GM23338 (cell line): ENCODE results near the gene CCDC157. TPM values are rescaled to one million over a fixed set of nuclear protein-coding genes. Genes with fewer than 3 reads are reported as not detected.

Source experiments
- ATAC-seq: fragments of 200-7000 bp; cut with Tn5 transposase; 3 replicates; pipeline ENCODE4 v1.9.1; 2020
- DNase-seq: peaks from one replicate; pipeline ENCODE4 v3.0.0-alpha.2; 2015; ENCODE audit warnings: low spot score
- H2AFZ ChIP-seq: fragments of 200-600 bp; sonication (generic); 2 replicates; pipeline ENCODE4 v1.8.0; 2016; ENCODE audit warnings: antibody characterized with exemption, mild to moderate bottlenecking, moderate library complexity
- H3F3A ChIP-seq: fragments of 200-600 bp; sonication (generic); replicated peaks from 2 replicates; pipeline ENCODE4 v1.8.0; 2017; ENCODE audit warnings: antibody characterized with exemption, mixed run types, low read depth
- H3K27ac ChIP-seq: fragments of 200-600 bp; sonication (generic); 2 replicates; pipeline ENCODE4 v1.6.1; 2016; ENCODE audit warnings: low read depth
- H3K27me3 ChIP-seq: fragments of 200-600 bp; sonication (generic); 2 replicates; pipeline ENCODE4 v1.8.0; 2016; ENCODE audit warnings: mild to moderate bottlenecking, mixed run types, moderate library complexity; ENCODE audit not compliant: insufficient read depth
- H3K36me3 ChIP-seq: fragments of 200-600 bp; sonication (generic); 2 replicates; pipeline ENCODE4 v1.8.0; 2016; ENCODE audit warnings: mild to moderate bottlenecking; ENCODE audit not compliant: insufficient read depth
- H3K4me1 ChIP-seq: fragments of 200-600 bp; sonication (generic); 2 replicates; pipeline ENCODE4 v1.8.0; 2016; ENCODE audit warnings: mild to moderate bottlenecking, moderate library complexity; ENCODE audit not compliant: insufficient read depth
- H3K4me2 ChIP-seq: fragments of 200-600 bp; sonication (generic); 2 replicates; pipeline ENCODE4 v1.7.1; 2017; ENCODE audit warnings: mixed run types
- H3K4me3 ChIP-seq: fragments of 200-600 bp; sonication (generic); 2 replicates; pipeline ENCODE4 v1.6.1; 2016; ENCODE audit warnings: mixed run types
- H3K79me2 ChIP-seq: fragments of 200-600 bp; sonication (generic); replicated peaks from 2 replicates; pipeline ENCODE4 v1.8.0; 2017; ENCODE audit warnings: mild to moderate bottlenecking; ENCODE audit not compliant: insufficient read depth
- H3K9me2 ChIP-seq: fragments of 200-600 bp; sonication (generic); 2 replicates; pipeline ENCODE4 v1.8.0; 2017; ENCODE audit not compliant: insufficient read depth
- H4K20me1 ChIP-seq: fragments of 200-600 bp; sonication (generic); replicated peaks from 2 replicates; pipeline ENCODE4 v1.8.0; 2017; ENCODE audit warnings: mild to moderate bottlenecking; ENCODE audit not compliant: insufficient read depth
- H3K27ac Mint-ChIP-seq: 2 replicates; pipeline ENCODE4 v1.8.0; 2020; ENCODE audit warnings: inconsistent platforms, mild to moderate bottlenecking, moderate library complexity, mixed read lengths
- H3K27me3 Mint-ChIP-seq: 3 replicates; pipeline ENCODE4 v1.8.0; 2022; ENCODE audit warnings: low read depth, mild to moderate bottlenecking, moderate library complexity, mixed read lengths, inconsistent platforms; ENCODE audit not compliant: insufficient read depth, poor library complexity
- H3K36me3 Mint-ChIP-seq: 3 replicates; pipeline ENCODE4 v1.8.0; 2021; ENCODE audit warnings: low read depth, mild to moderate bottlenecking, inconsistent platforms, moderate library complexity, mixed read lengths
- H3K4me1 Mint-ChIP-seq: 3 replicates; pipeline ENCODE4 v1.8.0; 2020; ENCODE audit warnings: mild to moderate bottlenecking, inconsistent platforms, mixed read lengths
- H3K4me3 Mint-ChIP-seq: 3 replicates; pipeline ENCODE4 v1.8.0; 2021; ENCODE audit warnings: moderate library complexity, mild to moderate bottlenecking, inconsistent platforms, mixed read lengths
- H3K9me3 Mint-ChIP-seq: 3 replicates; pipeline ENCODE4 v1.8.0; 2020; ENCODE audit warnings: moderate library complexity, mild to moderate bottlenecking, inconsistent platforms, mixed read lengths
- CREB1 ChIP-seq: fragments of 250-450 bp; sonication (Bioruptor Pico); IDR thresholded peaks from 2 replicates; pipeline ENCODE4 v1.5.0; 2020; ENCODE audit warnings: low read depth, mild to moderate bottlenecking, moderate library complexity
- EZH2 ChIP-seq: fragments of 200-600 bp; sonication (generic); IDR thresholded peaks from one replicate; pipeline ENCODE4 v1.8.0; 2017; ENCODE audit warnings: antibody characterized with exemption, mild to moderate bottlenecking, low read depth; ENCODE audit not compliant: unreplicated experiment
- EZH2phosphoT487 ChIP-seq: fragments of 200-600 bp; sonication (generic); IDR thresholded peaks from one replicate; pipeline ENCODE4 v1.8.1; 2018; ENCODE audit warnings: antibody characterized with exemption; ENCODE audit not compliant: unreplicated experiment
- JUNB ChIP-seq: IDR thresholded peaks from one replicate; pipeline ENCODE4 v1.6.1; 2016; ENCODE audit warnings: antibody characterized with exemption; ENCODE audit not compliant: unreplicated experiment
- NANOG ChIP-seq: IDR thresholded peaks from 2 replicates; pipeline ENCODE4 v1.6.1; 2016; ENCODE audit warnings: antibody characterized with exemption, borderline replicate concordance
- POLR2AphosphoS5 ChIP-seq: IDR thresholded peaks from 2 replicates; pipeline ENCODE4 v1.6.1; 2016; ENCODE audit warnings: antibody characterized with exemption, low read depth
- STAT1 ChIP-seq: IDR thresholded peaks from one replicate; pipeline ENCODE4 v1.6.1; 2016; ENCODE audit warnings: antibody characterized with exemption; ENCODE audit not compliant: unreplicated experiment
- ZNF114 ChIP-seq: fragments of 250-450 bp; sonication (Bioruptor Pico); IDR thresholded peaks from 2 replicates; pipeline ENCODE4 v1.5.0; 2020; ENCODE audit warnings: mild to moderate bottlenecking, moderate library complexity
- ZNF331 ChIP-seq: fragments of 250-450 bp; sonication (Bioruptor Pico); IDR thresholded peaks from 2 replicates; pipeline ENCODE4 v1.5.0; 2020; ENCODE audit warnings: low read depth, mild to moderate bottlenecking, moderate library complexity
- polyA plus RNA-seq: library from polyadenylated mRNA; unstranded; fragments of >200 nt; fragmentation: Nextera tagmentation; extraction: Ambion mirVana; gene quantifications from 2 replicates; pipeline ENCODE4 v1.2.1, GENCODE V29; 2016
- total RNA-seq: library from RNA; depleted of rRNA; stranded (reverse); fragments of >200 nt; shearing (Covaris generic); gene quantifications from 2 replicates; pipeline ENCODE4 v1.2.3, GENCODE V29; 2014
- TF ChIP-seq, protein P1 (sequence below): fragments of 250-450 bp; sonication (Bioruptor Pico); IDR thresholded peaks from 2 replicates; pipeline ENCODE4 v1.5.0; 2020; ENCODE audit warnings: mild to moderate bottlenecking, moderate library complexity
- TF ChIP-seq, protein P2 (sequence below): IDR thresholded peaks from 2 replicates; pipeline ENCODE4 v1.6.1; 2016; ENCODE audit warnings: antibody characterized with exemption
- TF ChIP-seq, protein P3 (sequence below): IDR thresholded peaks from one replicate; pipeline ENCODE4 v1.6.1; 2018; ENCODE audit warnings: antibody characterized with exemption; ENCODE audit not compliant: unreplicated experiment
- TF ChIP-seq, protein P4 (sequence below), 2 experiments: fragments of 200-600 bp in 1 of 2; sonication (generic) in 1 of 2; conservative IDR thresholded peaks; 2 replicates each; pipeline versions ENCODE4 v1.5.1 to v1.6.1; 2016 to 2017; ENCODE audit warnings: antibody characterized with exemption in 2 of 2, low read depth in 2 of 2, mild to moderate bottlenecking in 2 of 2, moderate library complexity in 1 of 2

CCDC157 gene
- total and polyA plus RNA-seq, 2 experiments from 2014 or later: 3.8 to 7.9 TPM

DNA sequence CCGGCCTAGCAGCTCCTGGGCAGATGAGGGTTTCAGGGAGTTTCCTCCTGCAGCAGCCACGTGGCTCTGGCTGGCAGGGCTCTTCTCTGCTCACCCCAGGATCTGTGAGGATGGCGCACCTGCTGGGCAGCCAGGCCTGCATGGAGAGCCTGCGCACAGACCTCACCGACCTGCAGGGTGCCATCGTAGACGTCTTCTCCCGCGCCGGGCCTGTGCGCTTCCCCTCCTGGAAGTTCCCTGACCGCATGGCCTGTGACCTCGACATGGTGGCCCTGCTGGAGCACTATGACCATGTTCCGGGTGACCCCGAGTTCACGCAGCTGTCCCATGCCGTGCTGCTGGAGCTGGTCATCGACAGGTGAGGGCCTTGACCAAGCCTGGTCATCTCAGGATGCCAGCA lies 9.1 kb downstream of the CCDC157 start:
- peaks cover 6% of the 10 kb centered on the region; the same call in 2 of the 3 replicates for H3K36me3 Mint-ChIP-seq
- H3K27me3 ChIP-seq: no peaks in the 10 kb centered on the region
- TF ChIP-seq ZNF331 (CRISPR knock-in tag) (no peak), CREB1 (no peak), EZH2phosphoT487 (no peak), STAT1 (no peak), EZH2 (no peak), ZNF114 (no peak), JUNB (no peak), NANOG (no peak), POLR2AphosphoS5 (no peak)
- TF ChIP-seq, protein P1, sequence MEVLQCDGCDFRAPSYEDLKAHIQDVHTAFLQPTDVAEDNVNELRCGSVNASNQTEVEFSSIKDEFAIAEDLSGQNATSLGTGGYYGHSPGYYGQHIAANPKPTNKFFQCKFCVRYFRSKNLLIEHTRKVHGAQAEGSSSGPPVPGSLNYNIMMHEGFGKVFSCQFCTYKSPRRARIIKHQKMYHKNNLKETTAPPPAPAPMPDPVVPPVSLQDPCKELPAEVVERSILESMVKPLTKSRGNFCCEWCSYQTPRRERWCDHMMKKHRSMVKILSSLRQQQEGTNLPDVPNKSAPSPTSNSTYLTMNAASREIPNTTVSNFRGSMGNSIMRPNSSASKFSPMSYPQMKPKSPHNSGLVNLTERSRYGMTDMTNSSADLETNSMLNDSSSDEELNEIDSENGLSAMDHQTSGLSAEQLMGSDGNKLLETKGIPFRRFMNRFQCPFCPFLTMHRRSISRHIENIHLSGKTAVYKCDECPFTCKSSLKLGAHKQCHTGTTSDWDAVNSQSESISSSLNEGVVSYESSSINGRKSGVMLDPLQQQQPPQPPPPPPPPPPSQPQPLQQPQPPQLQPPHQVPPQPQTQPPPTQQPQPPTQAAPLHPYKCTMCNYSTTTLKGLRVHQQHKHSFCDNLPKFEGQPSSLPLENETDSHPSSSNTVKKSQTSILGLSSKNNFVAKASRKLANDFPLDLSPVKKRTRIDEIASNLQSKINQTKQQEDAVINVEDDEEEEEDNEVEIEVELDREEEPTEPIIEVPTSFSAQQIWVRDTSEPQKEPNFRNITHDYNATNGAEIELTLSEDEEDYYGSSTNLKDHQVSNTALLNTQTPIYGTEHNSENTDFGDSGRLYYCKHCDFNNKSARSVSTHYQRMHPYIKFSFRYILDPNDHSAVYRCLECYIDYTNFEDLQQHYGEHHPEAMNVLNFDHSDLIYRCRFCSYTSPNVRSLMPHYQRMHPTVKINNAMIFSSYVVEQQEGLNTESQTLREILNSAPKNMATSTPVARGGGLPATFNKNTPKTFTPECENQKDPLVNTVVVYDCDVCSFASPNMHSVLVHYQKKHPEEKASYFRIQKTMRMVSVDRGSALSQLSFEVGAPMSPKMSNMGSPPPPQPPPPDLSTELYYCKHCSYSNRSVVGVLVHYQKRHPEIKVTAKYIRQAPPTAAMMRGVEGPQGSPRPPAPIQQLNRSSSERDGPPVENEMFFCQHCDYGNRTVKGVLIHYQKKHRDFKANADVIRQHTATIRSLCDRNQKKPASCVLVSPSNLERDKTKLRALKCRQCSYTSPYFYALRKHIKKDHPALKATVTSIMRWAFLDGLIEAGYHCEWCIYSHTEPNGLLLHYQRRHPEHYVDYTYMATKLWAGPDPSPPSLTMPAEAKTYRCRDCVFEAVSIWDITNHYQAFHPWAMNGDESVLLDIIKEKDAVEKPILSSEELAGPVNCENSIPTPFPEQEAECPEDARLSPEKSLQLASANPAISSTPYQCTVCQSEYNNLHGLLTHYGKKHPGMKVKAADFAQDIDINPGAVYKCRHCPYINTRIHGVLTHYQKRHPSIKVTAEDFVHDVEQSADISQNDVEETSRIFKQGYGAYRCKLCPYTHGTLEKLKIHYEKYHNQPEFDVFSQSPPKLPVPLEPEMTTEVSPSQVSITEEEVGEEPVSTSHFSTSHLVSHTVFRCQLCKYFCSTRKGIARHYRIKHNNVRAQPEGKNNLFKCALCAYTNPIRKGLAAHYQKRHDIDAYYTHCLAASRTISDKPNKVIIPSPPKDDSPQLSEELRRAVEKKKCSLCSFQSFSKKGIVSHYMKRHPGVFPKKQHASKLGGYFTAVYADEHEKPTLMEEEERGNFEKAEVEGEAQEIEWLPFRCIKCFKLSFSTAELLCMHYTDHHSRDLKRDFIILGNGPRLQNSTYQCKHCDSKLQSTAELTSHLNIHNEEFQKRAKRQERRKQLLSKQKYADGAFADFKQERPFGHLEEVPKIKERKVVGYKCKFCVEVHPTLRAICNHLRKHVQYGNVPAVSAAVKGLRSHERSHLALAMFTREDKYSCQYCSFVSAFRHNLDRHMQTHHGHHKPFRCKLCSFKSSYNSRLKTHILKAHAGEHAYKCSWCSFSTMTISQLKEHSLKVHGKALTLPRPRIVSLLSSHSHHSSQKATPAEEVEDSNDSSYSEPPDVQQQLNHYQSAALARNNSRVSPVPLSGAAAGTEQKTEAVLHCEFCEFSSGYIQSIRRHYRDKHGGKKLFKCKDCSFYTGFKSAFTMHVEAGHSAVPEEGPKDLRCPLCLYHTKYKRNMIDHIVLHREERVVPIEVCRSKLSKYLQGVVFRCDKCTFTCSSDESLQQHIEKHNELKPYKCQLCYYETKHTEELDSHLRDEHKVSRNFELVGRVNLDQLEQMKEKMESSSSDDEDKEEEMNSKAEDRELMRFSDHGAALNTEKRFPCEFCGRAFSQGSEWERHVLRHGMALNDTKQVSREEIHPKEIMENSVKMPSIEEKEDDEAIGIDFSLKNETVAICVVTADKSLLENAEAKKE (CRISPR knock-in tag): no peak
- TF ChIP-seq, protein P2, sequence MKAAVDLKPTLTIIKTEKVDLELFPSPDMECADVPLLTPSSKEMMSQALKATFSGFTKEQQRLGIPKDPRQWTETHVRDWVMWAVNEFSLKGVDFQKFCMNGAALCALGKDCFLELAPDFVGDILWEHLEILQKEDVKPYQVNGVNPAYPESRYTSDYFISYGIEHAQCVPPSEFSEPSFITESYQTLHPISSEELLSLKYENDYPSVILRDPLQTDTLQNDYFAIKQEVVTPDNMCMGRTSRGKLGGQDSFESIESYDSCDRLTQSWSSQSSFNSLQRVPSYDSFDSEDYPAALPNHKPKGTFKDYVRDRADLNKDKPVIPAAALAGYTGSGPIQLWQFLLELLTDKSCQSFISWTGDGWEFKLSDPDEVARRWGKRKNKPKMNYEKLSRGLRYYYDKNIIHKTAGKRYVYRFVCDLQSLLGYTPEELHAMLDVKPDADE: no peak
- TF ChIP-seq, protein P3, sequence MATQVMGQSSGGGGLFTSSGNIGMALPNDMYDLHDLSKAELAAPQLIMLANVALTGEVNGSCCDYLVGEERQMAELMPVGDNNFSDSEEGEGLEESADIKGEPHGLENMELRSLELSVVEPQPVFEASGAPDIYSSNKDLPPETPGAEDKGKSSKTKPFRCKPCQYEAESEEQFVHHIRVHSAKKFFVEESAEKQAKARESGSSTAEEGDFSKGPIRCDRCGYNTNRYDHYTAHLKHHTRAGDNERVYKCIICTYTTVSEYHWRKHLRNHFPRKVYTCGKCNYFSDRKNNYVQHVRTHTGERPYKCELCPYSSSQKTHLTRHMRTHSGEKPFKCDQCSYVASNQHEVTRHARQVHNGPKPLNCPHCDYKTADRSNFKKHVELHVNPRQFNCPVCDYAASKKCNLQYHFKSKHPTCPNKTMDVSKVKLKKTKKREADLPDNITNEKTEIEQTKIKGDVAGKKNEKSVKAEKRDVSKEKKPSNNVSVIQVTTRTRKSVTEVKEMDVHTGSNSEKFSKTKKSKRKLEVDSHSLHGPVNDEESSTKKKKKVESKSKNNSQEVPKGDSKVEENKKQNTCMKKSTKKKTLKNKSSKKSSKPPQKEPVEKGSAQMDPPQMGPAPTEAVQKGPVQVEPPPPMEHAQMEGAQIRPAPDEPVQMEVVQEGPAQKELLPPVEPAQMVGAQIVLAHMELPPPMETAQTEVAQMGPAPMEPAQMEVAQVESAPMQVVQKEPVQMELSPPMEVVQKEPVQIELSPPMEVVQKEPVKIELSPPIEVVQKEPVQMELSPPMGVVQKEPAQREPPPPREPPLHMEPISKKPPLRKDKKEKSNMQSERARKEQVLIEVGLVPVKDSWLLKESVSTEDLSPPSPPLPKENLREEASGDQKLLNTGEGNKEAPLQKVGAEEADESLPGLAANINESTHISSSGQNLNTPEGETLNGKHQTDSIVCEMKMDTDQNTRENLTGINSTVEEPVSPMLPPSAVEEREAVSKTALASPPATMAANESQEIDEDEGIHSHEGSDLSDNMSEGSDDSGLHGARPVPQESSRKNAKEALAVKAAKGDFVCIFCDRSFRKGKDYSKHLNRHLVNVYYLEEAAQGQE: no peak
- TF ChIP-seq, protein P4, sequence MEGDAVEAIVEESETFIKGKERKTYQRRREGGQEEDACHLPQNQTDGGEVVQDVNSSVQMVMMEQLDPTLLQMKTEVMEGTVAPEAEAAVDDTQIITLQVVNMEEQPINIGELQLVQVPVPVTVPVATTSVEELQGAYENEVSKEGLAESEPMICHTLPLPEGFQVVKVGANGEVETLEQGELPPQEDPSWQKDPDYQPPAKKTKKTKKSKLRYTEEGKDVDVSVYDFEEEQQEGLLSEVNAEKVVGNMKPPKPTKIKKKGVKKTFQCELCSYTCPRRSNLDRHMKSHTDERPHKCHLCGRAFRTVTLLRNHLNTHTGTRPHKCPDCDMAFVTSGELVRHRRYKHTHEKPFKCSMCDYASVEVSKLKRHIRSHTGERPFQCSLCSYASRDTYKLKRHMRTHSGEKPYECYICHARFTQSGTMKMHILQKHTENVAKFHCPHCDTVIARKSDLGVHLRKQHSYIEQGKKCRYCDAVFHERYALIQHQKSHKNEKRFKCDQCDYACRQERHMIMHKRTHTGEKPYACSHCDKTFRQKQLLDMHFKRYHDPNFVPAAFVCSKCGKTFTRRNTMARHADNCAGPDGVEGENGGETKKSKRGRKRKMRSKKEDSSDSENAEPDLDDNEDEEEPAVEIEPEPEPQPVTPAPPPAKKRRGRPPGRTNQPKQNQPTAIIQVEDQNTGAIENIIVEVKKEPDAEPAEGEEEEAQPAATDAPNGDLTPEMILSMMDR (conservative IDR thresholded peaks at IDR 0.05; ENCODE audit: low read depth in 2 of 2): no peak
- H3K4me1 ChIP-seq: peaks cover 16% of the 10 kb centered on the region
- no peak overlapping the region for H3K4me2 ChIP-seq
- no peak overlapping the region for H2AFZ ChIP-seq
- no peaks in the 10 kb centered on the region for H3K79me2 ChIP-seq
- H3K27me3 Mint-ChIP-seq: peaks cover 18% of the 10 kb centered on the region
- DNase-seq (no peak), ATAC-seq (no peak)
- H3K4me3 Mint-ChIP-seq: no peak overlapping the region
- H3K27ac ChIP-seq: no peak overlapping the region
- H3F3A ChIP-seq: 0 out of 2 replicates have a peak, but pooled peaks cover 6% of the 10 kb centered on the region
- no peaks in the 10 kb centered on the region for H3K9me2 ChIP-seq
- H3K27ac Mint-ChIP-seq: no peak overlapping the region; the same call in 1 of the 2 replicates
- H3K36me3 ChIP-seq: no peaks in the 10 kb centered on the region
- no peaks in the 10 kb centered on the region for H3K9me3 Mint-ChIP-seq
- H3K4me1 Mint-ChIP-seq: peaks cover 20% of the 10 kb centered on the region
- H4K20me1 ChIP-seq: no peaks in the 10 kb centered on the region
- no peak overlapping the region for H3K4me3 ChIP-seq
